Activated CD8-positive, alpha-beta memory T cell treated with anti-CD3 and anti-CD28 coated beads for 48 hours (primary cell): Measurements from ENCODE around the gene PIEZO2.

Experiments used
- DNase-seq, 3 experiments: peaks; one replicate each; pipeline ENCODE4 v3.0.0-alpha.2; 2020; ENCODE audit warnings: low read depth in 2 of 3, low spot score in 2 of 3

Gene PIEZO2

GRCh38 chr18:11113937-11114336 is 35.4 kb downstream of the PIEZO2 start:
- DNase-seq: no peak

- DNase-seq: no peak
Measured at GRCh38 chr18:11113046-11113548, 36.3 kb downstream of the PIEZO2 start.

GRCh38 chr18:11112286-11112685 is 37.1 kb downstream of the PIEZO2 start:
- DNase-seq: no peak

DNA sequence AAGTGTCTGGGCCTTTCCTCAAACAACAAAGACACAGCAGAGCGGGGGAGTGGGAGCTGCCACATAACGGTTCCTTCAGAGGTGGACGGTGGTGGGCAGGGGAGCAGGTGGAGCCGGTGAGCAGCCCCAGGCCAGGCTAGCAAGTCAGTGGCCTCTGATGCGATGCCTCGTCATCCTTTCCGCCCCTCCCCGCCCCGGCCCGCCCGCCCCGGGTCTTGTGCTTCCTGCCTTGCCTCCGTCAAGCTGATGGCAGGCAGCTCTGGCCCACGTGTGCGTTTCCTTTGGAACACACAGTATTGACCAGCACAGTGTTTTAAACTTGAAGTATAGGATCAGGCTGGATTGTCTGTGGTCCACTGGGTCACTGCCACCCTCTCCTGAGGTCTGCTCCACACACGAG is 38.9 kb downstream of the PIEZO2 start:
- DNase-seq: no peak

DNA sequence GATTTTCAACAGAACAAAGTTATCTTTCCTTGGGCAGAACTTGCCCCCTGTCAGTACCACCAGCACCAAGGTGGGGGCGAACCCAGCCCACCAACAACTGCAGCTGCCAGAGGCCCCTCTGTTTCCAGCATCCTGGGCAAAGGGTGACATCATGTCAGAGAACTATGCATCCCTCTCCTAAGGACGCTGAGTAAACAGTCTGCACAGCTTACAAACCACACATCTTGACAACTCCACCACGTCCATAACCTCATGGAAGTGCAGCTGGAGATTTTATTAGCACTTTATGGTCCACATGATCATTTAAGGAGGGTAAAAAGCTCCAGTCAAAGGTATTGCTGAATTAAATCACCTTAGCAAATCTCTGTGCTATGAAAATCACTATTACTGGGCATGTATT is 40.4 kb downstream of the PIEZO2 start:
- DNase-seq: no peak

GRCh38 chr18:11106894-11107293 is 42.5 kb downstream of the PIEZO2 start:
- DNase-seq: no peak

- DNase-seq: no peak
Measured at GRCh38 chr18:11105463-11105862, 43.9 kb downstream of the PIEZO2 start.

GRCh38 chr18:11104307-11104706 is 45.1 kb downstream of the PIEZO2 start:
- DNase-seq: no peak

- DNase-seq: no peak
Measured at GRCh38 chr18:11096839-11097750, 52.3 kb downstream of the PIEZO2 start.

- DNase-seq: no peak
Measured at GRCh38 chr18:11096411-11096810, 53.0 kb downstream of the PIEZO2 start.

- DNase-seq: no peak
Measured at GRCh38 chr18:11095674-11096293, 53.6 kb downstream of the PIEZO2 start.

DNA sequence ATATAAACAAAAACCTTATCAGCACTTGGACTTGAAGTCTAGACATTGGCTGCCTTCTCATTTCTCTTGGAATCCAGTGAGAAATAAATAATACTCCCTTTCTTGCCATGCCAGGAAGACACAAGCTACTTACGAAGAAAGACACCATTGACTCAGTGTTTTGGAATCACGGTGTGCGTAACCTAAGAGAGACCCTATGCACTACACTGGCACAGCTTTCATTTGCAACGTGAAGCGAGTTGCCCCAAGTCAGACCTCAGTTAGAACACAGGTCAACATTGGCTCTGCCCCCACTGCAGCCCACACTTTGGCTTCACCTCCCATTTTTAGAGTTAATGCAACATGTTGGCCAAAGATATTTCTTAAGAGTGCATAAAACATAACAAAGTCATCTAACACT is 54.2 kb downstream of the PIEZO2 start:
- no peak for DNase-seq

- no peak for DNase-seq
Measured at GRCh38 chr18:11091746-11092145, 57.6 kb downstream of the PIEZO2 start.

DNA sequence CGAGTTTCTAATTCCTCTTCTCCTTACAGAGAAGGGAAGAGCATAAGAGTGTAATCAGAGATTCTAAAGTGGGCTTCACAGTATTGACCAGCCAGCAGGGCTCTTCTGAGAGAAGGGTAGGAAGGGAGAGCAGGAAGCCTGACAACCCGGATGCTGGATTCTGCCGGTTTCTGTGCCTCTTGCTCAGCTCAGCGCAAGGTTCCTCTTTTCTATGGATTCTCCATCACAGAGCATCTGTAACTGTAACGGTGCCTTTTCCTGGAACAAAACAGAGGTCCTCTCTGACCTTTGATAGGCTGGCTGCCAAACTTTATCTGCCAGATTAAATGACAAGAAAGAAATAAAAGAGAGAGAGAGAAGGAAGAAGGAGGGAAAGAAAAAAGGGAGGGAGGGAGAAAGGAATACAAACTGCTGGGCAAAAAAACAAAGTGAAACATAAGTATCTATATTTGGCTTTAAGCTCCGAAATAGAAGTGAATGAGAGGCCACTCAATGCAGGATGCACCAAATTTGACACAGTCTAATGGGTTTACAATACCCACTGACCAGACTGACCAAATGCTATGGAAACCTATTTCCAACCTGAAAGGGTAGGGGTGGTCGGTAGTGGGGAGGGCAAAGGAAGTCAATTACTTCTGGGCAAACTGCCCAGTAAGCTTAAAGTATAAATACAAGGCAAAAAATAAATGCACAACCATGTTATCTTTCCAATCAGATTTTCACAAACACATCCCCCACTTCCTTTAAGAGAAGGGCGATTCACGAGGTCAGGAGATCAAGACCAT is 59.2 kb downstream of the PIEZO2 start:
- DNase-seq: no peak

- DNase-seq: no peak
Measured at GRCh38 chr18:11081009-11081532, 68.3 kb downstream of the PIEZO2 start.

- DNase-seq: no peak
Measured at GRCh38 chr18:11078491-11078890, 70.9 kb downstream of the PIEZO2 start.

- no peak for DNase-seq
Measured at GRCh38 chr18:11077548-11078187, 71.7 kb downstream of the PIEZO2 start.

DNA sequence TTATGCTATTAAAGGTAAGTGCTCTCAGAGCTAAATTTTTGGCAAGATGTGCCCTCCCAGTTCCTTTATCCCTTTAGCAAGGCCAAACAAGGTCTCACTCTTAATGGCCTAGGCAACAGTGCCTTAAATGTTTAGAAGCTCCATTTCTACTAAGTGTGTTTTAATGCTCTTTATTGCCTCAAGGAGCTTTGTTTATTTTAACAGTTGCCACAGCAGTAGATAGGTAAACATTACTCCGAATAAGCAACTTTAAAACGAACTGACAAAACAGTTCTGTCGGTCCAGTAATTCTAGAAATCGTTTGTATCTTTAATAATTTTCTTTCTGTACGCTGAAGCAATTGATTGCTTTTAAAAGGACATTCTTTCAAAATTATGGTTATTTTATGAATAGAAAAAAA is 74.5 kb downstream of the PIEZO2 start:
- DNase-seq: no peak

GRCh38 chr18:11073971-11074370 is 75.4 kb downstream of the PIEZO2 start:
- no peak for DNase-seq

DNA sequence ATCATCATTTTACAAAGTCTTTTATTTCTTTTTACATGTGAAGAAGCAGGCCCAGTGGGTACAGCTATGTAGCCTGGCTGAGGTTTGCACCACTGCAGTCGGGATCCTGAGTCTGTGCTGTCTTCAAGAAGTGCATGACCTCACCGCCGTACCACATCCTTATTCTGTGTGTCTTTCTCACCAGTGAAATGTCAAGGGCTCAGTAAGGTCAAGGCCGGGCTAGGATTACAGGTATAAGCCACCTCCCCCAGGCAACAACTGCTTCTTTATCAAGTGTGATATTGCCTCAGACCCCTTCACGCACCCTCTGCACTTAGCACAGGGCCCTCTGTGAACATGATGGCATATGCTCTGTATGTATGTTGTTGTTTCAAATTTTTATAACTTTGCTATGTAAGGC is 76.7 kb downstream of the PIEZO2 start:
- no peak for DNase-seq

DNA sequence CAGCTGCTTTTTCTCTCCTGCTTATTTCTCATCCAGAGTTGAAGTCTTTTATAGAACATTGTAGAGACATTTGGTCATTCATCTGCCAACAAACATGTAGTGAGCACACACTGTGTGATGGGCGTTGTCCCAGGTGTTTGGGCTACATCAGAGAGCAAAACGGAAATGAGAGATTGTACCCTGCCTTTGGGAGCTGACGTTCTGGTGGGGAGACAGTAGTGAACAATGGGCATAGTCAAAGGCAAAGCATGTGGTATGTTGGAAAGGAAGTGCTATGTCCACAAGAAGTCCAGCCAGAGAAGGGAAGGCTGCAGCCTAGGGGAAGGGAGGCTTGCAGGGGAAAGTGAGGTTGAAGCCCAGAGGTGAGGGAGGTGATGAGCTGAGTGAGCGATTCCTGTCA is 78.1 kb downstream of the PIEZO2 start:
- DNase-seq: no peak
